Measurements from ENCODE around the gene LRRN2. TPM values are rescaled to one million over a fixed set of nuclear protein-coding genes. Genes with fewer than 3 reads are reported as not detected.

LRRN2 gene
- total and polyA plus RNA-seq, 2 experiments from 2014 or later = 0.74 to 2.6 TPM

GRCh38 chr1:204735042-204735441 is 49.5 kb upstream of the LRRN2 start (continued):
- TF ChIP-seq POLR2AphosphoS5 (IDR thresholded peaks at IDR 0.05; ENCODE audit: low read depth) (no peak), EZH2 (IDR thresholded peaks at IDR 0.05; ENCODE audit: low read depth, unreplicated experiment) (no peak), JUNB (IDR thresholded peaks at IDR 0.05; ENCODE audit: unreplicated experiment) (no peak), CTCF (conservative IDR thresholded peaks at IDR 0.05; ENCODE audit: low read depth in 2 of 2) (no peak), EZH2phosphoT487 (IDR thresholded peaks at IDR 0.05; ENCODE audit: unreplicated experiment) (no peak), ETS1 (IDR thresholded peaks at IDR 0.05) (no peak)

GRCh38 chr1:204733869-204734596 is 48.5 kb upstream of the LRRN2 start:
- Histone ChIP-seq H4K20me1 (replicated peaks; ENCODE audit: insufficient read depth) (no peaks in the 10 kb centered on the region), H3K27me3 (ENCODE audit: insufficient read depth) (no peaks in the 10 kb centered on the region), H3F3A (replicated peaks; ENCODE audit: low read depth) (no peaks in the 10 kb centered on the region), H3K9me2 (ENCODE audit: insufficient read depth) (no peaks in the 10 kb centered on the region), H3K79me2 (replicated peaks; ENCODE audit: insufficient read depth) (no peaks in the 10 kb centered on the region), H2AFZ (no peak overlapping the region), H3K4me1 (ENCODE audit: insufficient read depth) (peaks cover 15% of the 10 kb centered on the region; the same call in 1 of the 2 replicates), H3K4me3 (no peak overlapping the region), H3K36me3 (ENCODE audit: insufficient read depth) (no peaks in the 10 kb centered on the region), H3K27ac (ENCODE audit: low read depth) (no peak overlapping the region), H3K4me2 (no peak overlapping the region)
- DNase-seq (ENCODE audit: low spot score) = no peak
- H3K27ac Mint-ChIP-seq = no peak overlapping the region
- peaks cover 2% of the 10 kb centered on the region; the same call in 1 of the 3 replicates for H3K36me3 Mint-ChIP-seq (ENCODE audit: low read depth)
- H3K27me3 Mint-ChIP-seq (ENCODE audit: insufficient read depth, low read depth, poor library complexity) = peaks cover 10% of the 10 kb centered on the region
- TF ChIP-seq NANOG (IDR thresholded peaks at IDR 0.05; ENCODE audit: borderline replicate concordance) (no peak), ZNF331 (CRISPR knock-in tag; IDR thresholded peaks at IDR 0.05; ENCODE audit: low read depth) (no peak), JUNB (IDR thresholded peaks at IDR 0.05; ENCODE audit: unreplicated experiment) (no peak), CTCF (conservative IDR thresholded peaks at IDR 0.05; ENCODE audit: low read depth in 2 of 2) (no peak), ZNF462 (CRISPR knock-in tag; IDR thresholded peaks at IDR 0.05) (no peak), EZH2 (IDR thresholded peaks at IDR 0.05; ENCODE audit: low read depth, unreplicated experiment) (no peak), STAT1 (IDR thresholded peaks at IDR 0.05; ENCODE audit: unreplicated experiment) (no peak), ZNF114 (CRISPR knock-in tag; IDR thresholded peaks at IDR 0.05) (no peak)
- H3K4me1 Mint-ChIP-seq = peaks cover 24% of the 10 kb centered on the region
- ATAC-seq = no peak
- no peak overlapping the region for H3K4me3 Mint-ChIP-seq
- peaks cover 11% of the 10 kb centered on the region; the same call in 2 of the 3 replicates for H3K9me3 Mint-ChIP-seq

Measured in GM23338 (cell line).